ENCODE data around the gene EDC4.
A peak's percentile ranks its signal among the peaks of the same experiment; 100 is the strongest.

EDC4 gene

GRCh38 chr16:67828651-67829050 lies 44.2 kb upstream of the EDC4 start:
- TF ChIP-seq, protein P1, sequence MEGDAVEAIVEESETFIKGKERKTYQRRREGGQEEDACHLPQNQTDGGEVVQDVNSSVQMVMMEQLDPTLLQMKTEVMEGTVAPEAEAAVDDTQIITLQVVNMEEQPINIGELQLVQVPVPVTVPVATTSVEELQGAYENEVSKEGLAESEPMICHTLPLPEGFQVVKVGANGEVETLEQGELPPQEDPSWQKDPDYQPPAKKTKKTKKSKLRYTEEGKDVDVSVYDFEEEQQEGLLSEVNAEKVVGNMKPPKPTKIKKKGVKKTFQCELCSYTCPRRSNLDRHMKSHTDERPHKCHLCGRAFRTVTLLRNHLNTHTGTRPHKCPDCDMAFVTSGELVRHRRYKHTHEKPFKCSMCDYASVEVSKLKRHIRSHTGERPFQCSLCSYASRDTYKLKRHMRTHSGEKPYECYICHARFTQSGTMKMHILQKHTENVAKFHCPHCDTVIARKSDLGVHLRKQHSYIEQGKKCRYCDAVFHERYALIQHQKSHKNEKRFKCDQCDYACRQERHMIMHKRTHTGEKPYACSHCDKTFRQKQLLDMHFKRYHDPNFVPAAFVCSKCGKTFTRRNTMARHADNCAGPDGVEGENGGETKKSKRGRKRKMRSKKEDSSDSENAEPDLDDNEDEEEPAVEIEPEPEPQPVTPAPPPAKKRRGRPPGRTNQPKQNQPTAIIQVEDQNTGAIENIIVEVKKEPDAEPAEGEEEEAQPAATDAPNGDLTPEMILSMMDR (IDR thresholded peaks at IDR 0.05; ENCODE audit: insufficient read depth, low read length, poor library complexity, severe bottlenecking) = no peak
- no peak for TF ChIP-seq EZH2phosphoT487 (conservative IDR thresholded peaks at IDR 0.05; ENCODE audit: low read length)
- Histone ChIP-seq H3K4me2 (ENCODE audit: low read depth, low read length, poor library complexity, severe bottlenecking) (no peak overlapping the region), H3F3A (ENCODE audit: insufficient read depth) (no peaks in the 10 kb centered on the region), H3K9me2 (replicated peaks; ENCODE audit: insufficient read depth, low read length) (no peaks in the 10 kb centered on the region), H3K36me3 (ENCODE audit: low read length) (no peaks in the 10 kb centered on the region), H4K20me1 (ENCODE audit: low read depth, low read length) (no peaks in the 10 kb centered on the region), H3K27me3 (ENCODE audit: low read length) (no peaks in the 10 kb centered on the region), H2AFZ (ENCODE audit: low read depth, low read length, severe bottlenecking) (no peak overlapping the region), H3K27ac (ENCODE audit: low read depth, low read length) (no peak overlapping the region), H3K79me2 (ENCODE audit: insufficient read depth, low read length) (peaks cover 9% of the 10 kb centered on the region; the same call in 1 of the 2 replicates), H3K9ac (ENCODE audit: low read length) (no peak overlapping the region), H3K9me3 (ENCODE audit: insufficient read depth, low read length) (no peaks in the 10 kb centered on the region), H3K4me3 (ENCODE audit: insufficient read depth, low read length, poor library complexity, severe bottlenecking) (no peak overlapping the region)

GRCh38 chr16:67833030-67833414 lies 39.8 kb upstream of the EDC4 start:
- TF ChIP-seq EZH2phosphoT487 (conservative IDR thresholded peaks at IDR 0.05; ENCODE audit: low read length) = no peak
- TF ChIP-seq, protein P1 (IDR thresholded peaks at IDR 0.05; ENCODE audit: insufficient read depth, low read length, poor library complexity, severe bottlenecking) = no peak
- peak overlapping the region; percentile 77 for H3K9ac ChIP-seq (ENCODE audit: low read length)
- H3K27me3 ChIP-seq (ENCODE audit: low read length) = no peaks in the 10 kb centered on the region
- peak overlapping the region; percentile 90 for H3K4me2 ChIP-seq (ENCODE audit: low read depth, low read length, poor library complexity, severe bottlenecking)
- peak overlapping the region; percentile 64 for H3K4me3 ChIP-seq (ENCODE audit: insufficient read depth, low read length, poor library complexity, severe bottlenecking)
- peak overlapping the region; percentile 98 for H2AFZ ChIP-seq (ENCODE audit: low read depth, low read length, severe bottlenecking)
- peaks cover 9% of the 10 kb centered on the region; the same call in 1 of the 2 replicates for H3K79me2 ChIP-seq (ENCODE audit: insufficient read depth, low read length)
- H4K20me1 ChIP-seq (ENCODE audit: low read depth, low read length) = no peaks in the 10 kb centered on the region
- no peak overlapping the region for H3K27ac ChIP-seq (ENCODE audit: low read depth, low read length)
- no peaks in the 10 kb centered on the region for H3K36me3 ChIP-seq (ENCODE audit: low read length)
- H3K9me3 ChIP-seq (ENCODE audit: insufficient read depth, low read length) = no peaks in the 10 kb centered on the region
- no peaks in the 10 kb centered on the region for H3K9me2 ChIP-seq (replicated peaks; ENCODE audit: insufficient read depth, low read length)
- no peaks in the 10 kb centered on the region for H3F3A ChIP-seq (ENCODE audit: insufficient read depth)

DNA sequence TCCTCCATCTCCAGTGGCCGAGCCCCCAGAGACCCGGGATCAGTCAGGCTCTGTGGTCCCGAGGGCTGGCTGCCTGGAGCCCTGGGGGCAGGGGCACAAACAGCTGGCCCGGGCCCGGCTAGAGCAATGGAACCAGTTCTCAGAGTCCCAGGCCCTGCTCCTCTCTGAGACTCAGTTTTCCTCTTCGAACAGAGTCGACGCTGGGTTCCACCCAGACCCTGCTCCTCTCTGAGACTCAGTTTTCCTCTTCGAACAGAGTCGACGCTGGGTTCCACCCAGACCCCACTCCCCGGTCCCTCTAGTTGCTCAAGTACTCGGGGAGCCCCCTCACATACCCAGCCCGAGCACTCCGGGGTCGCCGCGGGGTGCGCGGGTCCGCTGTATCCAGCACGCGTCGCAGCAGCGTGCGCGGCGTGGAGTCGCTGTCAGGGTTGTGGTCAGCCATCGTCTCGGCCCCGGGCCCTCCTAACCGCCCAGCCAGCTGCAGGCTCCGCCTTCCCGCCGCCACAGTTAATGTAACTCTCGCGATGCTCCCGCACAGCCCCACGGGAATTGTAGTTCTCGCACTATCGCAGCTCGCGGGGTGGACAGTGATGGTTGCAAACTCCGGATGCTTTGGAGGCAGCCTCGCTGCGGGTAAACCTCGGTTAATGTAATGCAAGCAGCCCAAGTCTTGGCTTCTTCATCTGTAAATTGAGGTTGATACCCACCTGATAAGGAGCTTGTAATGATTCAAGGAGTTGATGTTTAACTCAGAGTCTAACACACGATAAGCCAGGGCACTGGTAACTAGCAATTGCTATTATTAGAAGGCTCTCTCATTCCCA lies 39.2 kb upstream of the EDC4 start:
- Histone ChIP-seq H3K36me3 (ENCODE audit: low read length) (no peaks in the 10 kb centered on the region), H3K4me2 (ENCODE audit: low read depth, low read length, poor library complexity, severe bottlenecking) (peak overlapping the region; percentile 90), H3K9me3 (ENCODE audit: insufficient read depth, low read length) (no peaks in the 10 kb centered on the region), H3F3A (ENCODE audit: insufficient read depth) (no peaks in the 10 kb centered on the region), H3K9ac (ENCODE audit: low read length) (peak overlapping the region; percentile 77), H3K9me2 (replicated peaks; ENCODE audit: insufficient read depth, low read length) (no peaks in the 10 kb centered on the region), H3K79me2 (ENCODE audit: insufficient read depth, low read length) (peaks cover 9% of the 10 kb centered on the region; the same call in 1 of the 2 replicates), H3K27me3 (ENCODE audit: low read length) (no peaks in the 10 kb centered on the region), H3K27ac (ENCODE audit: low read depth, low read length) (no peak overlapping the region), H4K20me1 (ENCODE audit: low read depth, low read length) (no peaks in the 10 kb centered on the region), H2AFZ (ENCODE audit: low read depth, low read length, severe bottlenecking) (peak overlapping the region; percentile 98), H3K4me3 (ENCODE audit: insufficient read depth, low read length, poor library complexity, severe bottlenecking) (peak overlapping the region; percentile 64)
- no peak for TF ChIP-seq EZH2phosphoT487 (conservative IDR thresholded peaks at IDR 0.05; ENCODE audit: low read length)
- TF ChIP-seq, protein P1 (IDR thresholded peaks at IDR 0.05; ENCODE audit: insufficient read depth, low read length, poor library complexity, severe bottlenecking) = no peak

All from SU-DHL-6 (cell line).